ENCODE results near the gene BLVRA. TPM values are rescaled to one million over a fixed set of nuclear protein-coding genes. Genes with fewer than 3 reads are reported as not detected.

BLVRA gene
- total RNA-seq, 1 donor from 2014 or later: 21.2 TPM

- no peak overlapping the region for H3K27ac Mint-ChIP-seq (ENCODE audit: unreplicated experiment)
- H3K4me3 Mint-ChIP-seq (ENCODE audit: unreplicated experiment): no peak overlapping the region
- DNase-seq (ENCODE audit: extremely low spot score, unreplicated experiment): peak; percentile 34
- H3K4me1 Mint-ChIP-seq (ENCODE audit: unreplicated experiment): peaks cover 19% of the 10 kb centered on the region
- TF ChIP-seq CTCF (IDR thresholded peaks at IDR 0.05): no peak
- no peaks in the 10 kb centered on the region for H3K36me3 Mint-ChIP-seq (ENCODE audit: unreplicated experiment)
- no peaks in the 10 kb centered on the region for H3K9me3 Mint-ChIP-seq (ENCODE audit: unreplicated experiment)
- H3K27me3 Mint-ChIP-seq (ENCODE audit: unreplicated experiment): peaks cover 28% of the 10 kb centered on the region
Observed at GRCh38 chr7:43754596-43754995, 3.9 kb upstream of the BLVRA start.

GRCh38 chr7:43756368-43757072, 2.0 kb upstream of the BLVRA start:
- peaks cover 22% of the 10 kb centered on the region for H3K4me1 Mint-ChIP-seq (ENCODE audit: unreplicated experiment)

GRCh38 chr7:43757073-43757720, 1.3 kb upstream of the BLVRA start:
- Mint-ChIP-seq H3K27ac (ENCODE audit: unreplicated experiment) (peak overlapping the region; percentile 31), H3K36me3 (ENCODE audit: unreplicated experiment) (no peaks in the 10 kb centered on the region), H3K4me3 (ENCODE audit: unreplicated experiment) (peak overlapping the region; percentile 72), H3K27me3 (ENCODE audit: unreplicated experiment) (peaks cover 32% of the 10 kb centered on the region), H3K4me1 (ENCODE audit: unreplicated experiment) (peaks cover 22% of the 10 kb centered on the region), H3K9me3 (ENCODE audit: unreplicated experiment) (no peaks in the 10 kb centered on the region)
- TF ChIP-seq CTCF (IDR thresholded peaks at IDR 0.05): no peak
- peak; percentile 54 for DNase-seq (ENCODE audit: extremely low spot score, unreplicated experiment)

More at GRCh38 chr7:43756368-43757072, 2.0 kb upstream of the BLVRA start:
- H3K27me3 Mint-ChIP-seq (ENCODE audit: unreplicated experiment): peaks cover 32% of the 10 kb centered on the region
- DNase-seq (ENCODE audit: extremely low spot score, unreplicated experiment): peak; percentile 57
- no peak for TF ChIP-seq CTCF (IDR thresholded peaks at IDR 0.05)
- H3K36me3 Mint-ChIP-seq (ENCODE audit: unreplicated experiment): no peaks in the 10 kb centered on the region
- H3K9me3 Mint-ChIP-seq (ENCODE audit: unreplicated experiment): no peaks in the 10 kb centered on the region
- H3K27ac Mint-ChIP-seq (ENCODE audit: unreplicated experiment): no peak overlapping the region
- peak overlapping the region; percentile 7 for H3K4me3 Mint-ChIP-seq (ENCODE audit: unreplicated experiment)

GRCh38 chr7:43758822-43759683, 573 bp downstream of the BLVRA start:
- DNase-seq (ENCODE audit: extremely low spot score, unreplicated experiment): peak; percentile 89
- H3K4me3 Mint-ChIP-seq (ENCODE audit: unreplicated experiment): peak overlapping the region; percentile 81
- H3K27me3 Mint-ChIP-seq (ENCODE audit: unreplicated experiment): peaks cover 19% of the 10 kb centered on the region
- no peaks in the 10 kb centered on the region for H3K36me3 Mint-ChIP-seq (ENCODE audit: unreplicated experiment)
- peak overlapping the region; percentile 67 for H3K27ac Mint-ChIP-seq (ENCODE audit: unreplicated experiment)
- peaks cover 30% of the 10 kb centered on the region for H3K4me1 Mint-ChIP-seq (ENCODE audit: unreplicated experiment)
- TF ChIP-seq CTCF (IDR thresholded peaks at IDR 0.05): no peak
- H3K9me3 Mint-ChIP-seq (ENCODE audit: unreplicated experiment): no peaks in the 10 kb centered on the region

All from osteocyte (in vitro differentiated cells).